ENCODE data around the gene MAGEB17. TPM values are rescaled to one million over a fixed set of nuclear protein-coding genes. Genes with fewer than 3 reads are reported as not detected.

The MAGEB17 gene
- total RNA-seq, 1 experiment from 2014 or later: not detected

DNA sequence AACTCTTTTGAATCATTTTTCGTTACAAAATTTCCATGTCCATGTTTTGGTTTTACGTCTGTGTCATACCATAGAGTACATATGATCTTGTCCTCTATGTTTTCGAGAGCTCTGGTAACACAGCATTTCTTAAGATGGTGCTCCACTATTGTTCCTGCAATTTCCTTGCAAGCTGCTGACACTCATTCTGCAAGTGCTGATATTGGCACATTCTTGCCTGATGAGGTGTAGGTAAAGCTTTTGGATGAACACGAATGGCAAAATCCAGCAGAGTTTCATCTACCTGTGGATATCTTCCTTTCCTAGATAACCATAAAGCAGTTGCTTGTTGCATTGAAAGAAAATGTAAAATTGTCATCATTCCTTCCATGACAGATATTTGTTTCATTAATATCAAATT lies 41.3 kb downstream of the MAGEB17 start:
- no peaks in the 10 kb centered on the region for H3K36me3 ChIP-seq (ENCODE audit: insufficient read depth, low read length, poor library complexity, severe bottlenecking)
- no peaks in the 10 kb centered on the region for H3K9me3 ChIP-seq (ENCODE audit: low read depth, low read length, poor library complexity, severe bottlenecking)
- intact Hi-C loops (cut with micrococcal nuclease; ENCODE audit: unreplicated experiment): no loop called here
- TF ChIP-seq EZH2 (IDR thresholded peaks at IDR 0.05; ENCODE audit: borderline replicate concordance, low read depth, low read length, poor library complexity, severe bottlenecking) (no peak), CTCF (conservative IDR thresholded peaks at IDR 0.05; ENCODE audit: low read depth, low read length) (no peak)
- no peak overlapping the region for H3K4me3 ChIP-seq (ENCODE audit: low read depth, low read length, poor library complexity, severe bottlenecking)
- H3K4me1 ChIP-seq (ENCODE audit: insufficient read depth, low read length, poor library complexity, severe bottlenecking): no peaks in the 10 kb centered on the region
- no TSS peak for BruUV-seq (replicated peaks)
- no peak for DNase-seq (ENCODE audit: low spot score)
- no peaks in the 10 kb centered on the region for H3K27me3 ChIP-seq (replicated peaks; ENCODE audit: insufficient read depth, low read depth, low read length, poor library complexity)
- ChIA-PET POLR2A (ENCODE audit: low non-redundant PET) (no interaction called here), CTCF (no interaction called here)
- no peak overlapping the region for H3K27ac ChIP-seq (ENCODE audit: low read depth, low read length, poor library complexity, severe bottlenecking)

GRCh38 chrX:16210061-16210460 lies 42.8 kb downstream of the MAGEB17 start:
- POLR2A ChIA-PET (ENCODE audit: low non-redundant PET): no interaction called here
- DNase-seq (ENCODE audit: low spot score): no peak
- intact Hi-C loops (cut with micrococcal nuclease; ENCODE audit: unreplicated experiment): no loop called here
- no peaks in the 10 kb centered on the region for H3K9me3 ChIP-seq (ENCODE audit: low read depth, low read length, poor library complexity, severe bottlenecking)
- no peaks in the 10 kb centered on the region for H3K4me1 ChIP-seq (ENCODE audit: insufficient read depth, low read length, poor library complexity, severe bottlenecking)
- TF ChIP-seq EZH2 (IDR thresholded peaks at IDR 0.05; ENCODE audit: borderline replicate concordance, low read depth, low read length, poor library complexity, severe bottlenecking): no peak
- no peak for TF ChIP-seq CTCF (conservative IDR thresholded peaks at IDR 0.05; ENCODE audit: low read depth, low read length)
- no peaks in the 10 kb centered on the region for H3K27me3 ChIP-seq (replicated peaks; ENCODE audit: insufficient read depth, low read depth, low read length, poor library complexity)
- H3K36me3 ChIP-seq (ENCODE audit: insufficient read depth, low read length, poor library complexity, severe bottlenecking): no peaks in the 10 kb centered on the region
- no peak overlapping the region for H3K4me3 ChIP-seq (ENCODE audit: low read depth, low read length, poor library complexity, severe bottlenecking)
- no peak overlapping the region for H3K27ac ChIP-seq (ENCODE audit: low read depth, low read length, poor library complexity, severe bottlenecking)
- CTCF ChIA-PET: no interaction called here
- BruUV-seq (replicated peaks): no TSS peak

DNA sequence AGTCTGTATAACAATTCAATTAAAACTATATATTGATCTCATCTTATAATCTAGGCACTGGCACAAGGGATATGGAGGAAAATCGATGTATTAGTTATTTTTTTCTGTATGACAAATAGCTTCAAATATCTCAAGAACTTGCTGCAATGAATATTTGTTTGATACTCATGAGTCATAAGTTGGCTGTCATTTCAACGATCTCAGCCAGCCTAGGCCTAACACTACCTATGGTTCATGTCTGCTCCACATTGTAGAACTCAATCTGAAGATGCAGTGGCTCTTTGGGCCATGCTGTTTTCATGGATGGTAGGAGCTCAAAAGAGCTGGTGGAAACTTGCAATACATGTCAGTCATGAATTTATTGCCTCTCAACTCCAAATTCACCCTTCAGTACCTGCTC lies 44.7 kb downstream of the MAGEB17 start:
- TF ChIP-seq EZH2 (IDR thresholded peaks at IDR 0.05; ENCODE audit: borderline replicate concordance, low read depth, low read length, poor library complexity, severe bottlenecking) (no peak), CTCF (conservative IDR thresholded peaks at IDR 0.05; ENCODE audit: low read depth, low read length) (no peak)
- ChIA-PET CTCF (interaction anchor here (0.6 to 1.4 kb wide), 5 partner anchors 147 to 364 kb away, joined by 3 to 6 read pairs (median 3); no protein-coding TSS in a partner anchor), POLR2A (ENCODE audit: low non-redundant PET) (no interaction called here)
- BruUV-seq (replicated peaks): no TSS peak
- no peaks in the 10 kb centered on the region for H3K27me3 ChIP-seq (replicated peaks; ENCODE audit: insufficient read depth, low read depth, low read length, poor library complexity)
- intact Hi-C loops (cut with micrococcal nuclease; ENCODE audit: unreplicated experiment): loop anchor here (1.0 kb wide), 2 partner anchors 282 to 363 kb away; no protein-coding TSS in a partner anchor
- no peak overlapping the region for H3K27ac ChIP-seq (ENCODE audit: low read depth, low read length, poor library complexity, severe bottlenecking)
- H3K36me3 ChIP-seq (ENCODE audit: insufficient read depth, low read length, poor library complexity, severe bottlenecking): no peaks in the 10 kb centered on the region
- no peaks in the 10 kb centered on the region for H3K9me3 ChIP-seq (ENCODE audit: low read depth, low read length, poor library complexity, severe bottlenecking)
- no peak overlapping the region for H3K4me3 ChIP-seq (ENCODE audit: low read depth, low read length, poor library complexity, severe bottlenecking)
- DNase-seq (ENCODE audit: low spot score): no peak
- H3K4me1 ChIP-seq (ENCODE audit: insufficient read depth, low read length, poor library complexity, severe bottlenecking): no peaks in the 10 kb centered on the region

Data from A673 (cell line).